ENCODE results near the gene GTPBP4. TPM values are rescaled to one million over a fixed set of nuclear protein-coding genes. Genes with fewer than 3 reads are reported as not detected.

Gene GTPBP4
- total RNA-seq, 1 experiment from 2014 or later, result 97.4 TPM

- POLR2A ChIA-PET, result no interaction called here
- Mint-ChIP-seq H3K9me3 (peaks cover 48% of the 10 kb centered on the region), H3K4me1 (no peaks in the 10 kb centered on the region), H3K27me3 (ENCODE audit: low read depth) (peaks cover 9% of the 10 kb centered on the region), H3K27ac (no peak overlapping the region), H3K4me3 (no peak overlapping the region), H3K36me3 (peaks cover 35% of the 10 kb centered on the region)
- CTCF ChIA-PET, result no interaction called here
- no peak for ATAC-seq
- DNase-seq (ENCODE audit: low spot score), result no peak
- TF ChIP-seq OVOL2 (CRISPR knock-in tag; IDR thresholded peaks at IDR 0.05; ENCODE audit: borderline replicate concordance) (no peak), MYBL2 (CRISPR knock-in tag; IDR thresholded peaks at IDR 0.05) (no peak), ZNF281 (CRISPR knock-in tag; IDR thresholded peaks at IDR 0.05) (no peak), JAZF1 (CRISPR knock-in tag; IDR thresholded peaks at IDR 0.05) (no peak)
These were observed 7.7 kb upstream of the GTPBP4 start for GRCh38 chr10:980468-981093.

GRCh38 chr10:983401-983800, 4.8 kb upstream of the GTPBP4 start:
- ChIA-PET POLR2A (interaction anchor here (0.5 kb wide), 1 partner anchor 17 kb away, joined by 3 read pairs; no protein-coding TSS in a partner anchor), CTCF (no interaction called here)
- Mint-ChIP-seq H3K4me3 (no peak overlapping the region), H3K27ac (no peak overlapping the region), H3K9me3 (peaks cover 35% of the 10 kb centered on the region), H3K27me3 (ENCODE audit: low read depth) (peaks cover 9% of the 10 kb centered on the region), H3K4me1 (peaks cover 8% of the 10 kb centered on the region), H3K36me3 (peaks cover 30% of the 10 kb centered on the region)
- no peak for TF ChIP-seq CDX4 (CRISPR knock-in tag; IDR thresholded peaks at IDR 0.05; ENCODE audit: borderline replicate concordance)
- no peak for TF ChIP-seq MLX (CRISPR knock-in tag; IDR thresholded peaks at IDR 0.05)
- TF ChIP-seq SMAD4 (CRISPR knock-in tag; IDR thresholded peaks at IDR 0.05), result no peak
- no peak for ATAC-seq
- no peak for DNase-seq (ENCODE audit: low spot score)

- ChIA-PET CTCF (no interaction called here), POLR2A (interaction anchor here (0.5 kb wide), 1 partner anchor 16 kb away, joined by 3 read pairs; no protein-coding TSS in a partner anchor)
- Mint-ChIP-seq H3K9me3 (peaks cover 28% of the 10 kb centered on the region), H3K4me3 (no peak overlapping the region), H3K27ac (no peak overlapping the region), H3K4me1 (peaks cover 9% of the 10 kb centered on the region), H3K36me3 (peaks cover 27% of the 10 kb centered on the region), H3K27me3 (ENCODE audit: low read depth) (peaks cover 6% of the 10 kb centered on the region)
- no peak for ATAC-seq
- TF ChIP-seq RORB (CRISPR knock-in tag; IDR thresholded peaks at IDR 0.05) (no peak), MXD4 (CRISPR knock-in tag; IDR thresholded peaks at IDR 0.05; ENCODE audit: borderline replicate concordance) (no peak), E2F5 (CRISPR knock-in tag; IDR thresholded peaks at IDR 0.05) (no peak), ZNF121 (CRISPR knock-in tag; IDR thresholded peaks at IDR 0.05) (no peak), ZNF671 (CRISPR knock-in tag; IDR thresholded peaks at IDR 0.05) (no peak), NFE2L1 (CRISPR knock-in tag; IDR thresholded peaks at IDR 0.05) (no peak), PRRX2 (CRISPR knock-in tag; IDR thresholded peaks at IDR 0.05) (no peak)
- no peak for DNase-seq (ENCODE audit: low spot score)
These were observed 4.1 kb upstream of the GTPBP4 start for GRCh38 chr10:983971-984655.

- ChIA-PET POLR2A (no interaction called here), CTCF (interaction anchor here (1.0 kb wide), 1 partner anchor 125 kb away, joined by 3 read pairs; no protein-coding TSS in a partner anchor)
- H3K4me3 Mint-ChIP-seq, result no peak overlapping the region
- peaks cover 6% of the 10 kb centered on the region for H3K27me3 Mint-ChIP-seq (ENCODE audit: low read depth)
- no peak for ATAC-seq
- H3K4me1 Mint-ChIP-seq, result peaks cover 20% of the 10 kb centered on the region
- no peak overlapping the region for H3K27ac Mint-ChIP-seq
- peaks cover 19% of the 10 kb centered on the region for H3K36me3 Mint-ChIP-seq
- DNase-seq (ENCODE audit: low spot score), result no peak
- peaks cover 16% of the 10 kb centered on the region for H3K9me3 Mint-ChIP-seq
- no peak for TF ChIP-seq CDX4 (CRISPR knock-in tag; IDR thresholded peaks at IDR 0.05; ENCODE audit: borderline replicate concordance)
- TF ChIP-seq CBFB (CRISPR knock-in tag; IDR thresholded peaks at IDR 0.05; ENCODE audit: low read depth), result no peak
- TF ChIP-seq ARID4B (CRISPR knock-in tag; IDR thresholded peaks at IDR 0.05; ENCODE audit: borderline replicate concordance), result no peak
- TF ChIP-seq CREM (CRISPR knock-in tag; IDR thresholded peaks at IDR 0.05), result no peak
- no peak for TF ChIP-seq FOXK1 (CRISPR knock-in tag; IDR thresholded peaks at IDR 0.05)
These were observed 2.9 kb upstream of the GTPBP4 start for GRCh38 chr10:985361-985760.

Data from WTC11 (cell line).